Fibroblast of skin of left quadriceps (primary cell): ENCODE results near the gene MALAT1.

Experiments
- DNase-seq, 2 experiments: peaks; one replicate each; pipeline ENCODE4 v3.0.0-alpha.2; 2013; ENCODE audit warnings: low read depth in 2 of 2

The MALAT1 gene

DNA sequence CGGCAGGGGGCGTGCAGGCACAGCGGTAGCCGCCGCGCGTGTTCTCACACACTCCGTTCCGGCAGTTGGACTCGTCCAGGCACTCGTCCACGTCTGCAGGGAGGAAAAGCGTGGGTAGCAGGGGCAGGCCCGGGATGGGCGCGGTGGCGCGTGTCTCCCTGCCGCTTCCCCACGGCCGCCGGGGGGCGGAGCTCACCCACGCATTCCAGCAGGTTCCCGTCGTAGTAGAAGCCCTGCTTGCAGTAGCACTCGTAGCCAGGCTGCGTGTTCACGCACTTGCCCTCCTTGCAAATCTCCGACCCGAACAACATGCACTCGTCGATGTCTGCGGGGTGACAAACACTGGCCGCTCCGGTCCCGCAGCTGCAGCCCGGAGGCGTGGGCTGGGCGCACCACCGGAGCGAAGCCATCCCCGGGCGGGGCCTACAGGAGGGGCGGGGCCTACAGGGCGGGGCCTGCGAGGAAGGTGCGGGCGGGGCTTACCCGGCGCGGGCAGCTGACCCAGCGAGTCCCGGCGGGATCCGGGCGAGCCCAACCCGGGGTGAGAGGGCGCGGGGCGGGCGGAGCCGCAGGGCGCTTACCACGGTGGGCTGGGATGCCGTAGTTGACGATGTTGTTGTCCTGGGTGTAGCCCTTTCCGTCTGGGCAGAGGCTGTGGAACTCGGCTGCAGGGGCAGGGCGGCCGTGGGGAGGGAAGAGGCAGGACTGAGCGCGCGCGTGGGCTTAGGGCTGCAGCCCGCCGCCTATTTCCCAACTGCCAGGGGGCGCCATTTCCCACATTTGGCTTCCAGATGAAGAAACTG lies 41.6 kb downstream of the MALAT1 start:
- peak; percentile 64 to 69 for DNase-seq

DNA sequence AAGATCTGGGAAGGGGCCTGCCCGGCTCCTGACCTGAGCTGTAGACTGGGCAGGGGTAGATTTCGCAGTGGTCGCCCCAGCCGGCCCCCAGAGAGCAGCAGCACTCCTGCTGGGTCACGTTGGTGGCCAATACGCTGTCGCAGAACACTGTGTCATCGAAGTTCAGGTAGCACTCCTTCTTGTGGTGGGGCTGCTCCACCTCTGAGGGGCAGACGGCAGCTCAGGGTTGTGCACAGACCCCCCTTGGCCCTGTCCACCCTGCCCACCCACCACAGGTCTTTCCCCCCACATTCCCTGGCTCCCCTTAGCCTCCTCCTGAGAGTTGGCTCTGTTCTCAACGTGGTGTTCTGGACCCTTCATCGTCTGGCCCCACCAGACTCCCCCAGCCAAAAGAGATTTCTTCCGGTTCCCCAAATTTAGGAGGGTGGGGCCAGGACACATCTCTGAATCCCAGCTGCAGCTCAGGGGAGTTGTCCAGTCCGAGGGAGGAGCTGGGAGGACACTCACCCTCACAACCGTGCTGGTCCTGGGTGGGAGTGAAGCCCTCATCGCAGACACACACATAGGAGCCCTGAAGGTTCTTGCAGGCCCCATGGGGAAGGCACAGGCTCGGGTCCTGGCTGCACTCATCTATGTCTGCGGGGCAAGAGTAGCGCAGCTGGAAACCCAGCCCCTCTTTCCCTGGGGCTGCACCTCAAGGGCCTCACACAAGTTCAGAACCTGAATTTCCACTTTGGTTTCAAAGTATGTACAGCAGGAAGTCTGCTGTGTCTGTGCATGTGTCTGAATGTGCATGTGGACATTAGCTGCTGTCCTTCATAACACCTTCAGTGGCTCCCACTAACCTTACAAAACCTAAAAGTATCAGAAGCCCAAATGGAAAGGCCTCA lies 42.5 kb downstream of the MALAT1 start:
- DNase-seq: no peak

DNA sequence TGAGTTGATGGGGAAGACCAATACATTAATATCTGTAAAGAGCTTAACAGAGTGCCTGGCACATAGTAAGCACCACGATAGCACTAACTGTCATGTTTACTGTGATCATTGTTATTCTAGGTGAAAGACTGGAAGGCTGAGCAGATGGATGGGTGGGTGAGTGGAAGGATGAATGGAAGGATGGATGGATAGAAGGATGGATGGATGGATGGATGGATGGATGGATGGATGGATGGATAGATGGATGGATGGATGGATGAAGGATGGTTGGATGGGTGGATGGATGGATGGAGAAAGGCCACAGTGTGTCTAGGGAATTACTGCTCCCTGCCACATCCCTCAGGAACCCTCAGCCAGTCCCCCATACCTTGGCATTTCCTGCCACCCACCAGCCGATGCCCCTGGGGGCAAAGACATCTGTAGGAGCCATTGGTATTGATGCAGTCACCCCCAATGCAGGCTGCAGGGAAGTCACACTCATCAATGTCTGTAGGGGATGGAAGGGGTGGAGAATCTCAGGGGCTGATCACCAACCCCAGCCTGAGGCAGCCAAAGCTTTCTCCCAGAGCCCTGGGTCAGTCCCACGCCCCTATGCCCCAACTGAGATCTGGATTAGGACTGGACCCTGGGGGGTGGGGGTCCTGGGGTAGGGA lies 44.0 kb downstream of the MALAT1 start:
- no peak for DNase-seq

DNA sequence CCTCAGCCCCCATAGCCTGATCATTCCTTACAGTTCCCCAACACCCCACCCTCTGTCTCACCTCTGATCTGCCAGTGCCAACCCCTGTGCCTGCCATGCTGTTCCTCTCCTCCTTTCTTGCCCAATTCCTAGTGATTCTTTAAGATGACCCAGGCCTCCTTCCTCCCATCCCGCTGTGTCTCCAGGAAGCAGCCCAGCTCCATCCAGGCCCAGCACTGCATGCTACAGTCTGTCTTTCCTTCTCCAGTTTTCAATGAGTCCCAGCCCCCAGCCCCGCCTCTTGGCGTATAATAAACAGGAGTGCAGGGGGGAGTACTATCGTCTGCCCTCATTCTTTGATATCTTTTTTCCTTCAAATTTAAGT lies 47.0 kb downstream of the MALAT1 start:
- DNase-seq: no peak

DNA sequence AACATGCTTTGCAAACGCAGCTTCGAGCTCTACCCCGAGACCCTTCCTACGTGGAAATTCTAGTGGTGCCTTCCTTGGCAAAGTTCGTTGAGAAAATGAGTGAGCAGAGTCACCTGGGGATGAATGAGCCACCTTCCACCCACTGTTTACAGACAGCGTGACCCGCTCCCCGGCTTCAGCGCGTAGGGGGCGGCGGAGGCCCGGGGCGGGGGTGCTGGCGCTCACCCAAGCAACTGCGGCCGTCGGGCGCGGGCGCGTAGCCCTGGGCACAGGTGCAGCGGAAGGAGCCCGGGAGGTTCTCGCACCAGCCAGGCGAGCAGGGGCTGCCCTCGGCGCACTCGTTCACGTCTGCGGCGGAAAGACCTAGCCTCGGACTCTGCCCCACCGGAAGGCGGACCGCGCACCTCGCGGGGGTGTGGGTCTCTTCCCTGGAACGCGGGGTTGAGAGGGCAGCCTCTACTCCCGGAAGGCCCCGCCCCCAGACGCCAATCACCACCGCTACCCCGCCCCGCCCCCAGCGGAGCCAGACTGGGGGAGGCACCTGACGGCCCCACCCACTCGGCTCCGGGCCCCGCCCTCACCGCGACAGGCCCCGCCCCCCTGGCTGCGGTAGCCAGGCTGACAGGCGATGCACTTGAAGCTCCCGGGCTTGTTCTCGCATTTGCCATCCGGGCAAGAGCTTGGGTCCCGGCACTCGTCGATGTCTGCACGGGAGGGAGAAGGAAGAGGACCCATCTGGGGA lies 47.5 kb downstream of the MALAT1 start:
- DNase-seq: no peak

DNA sequence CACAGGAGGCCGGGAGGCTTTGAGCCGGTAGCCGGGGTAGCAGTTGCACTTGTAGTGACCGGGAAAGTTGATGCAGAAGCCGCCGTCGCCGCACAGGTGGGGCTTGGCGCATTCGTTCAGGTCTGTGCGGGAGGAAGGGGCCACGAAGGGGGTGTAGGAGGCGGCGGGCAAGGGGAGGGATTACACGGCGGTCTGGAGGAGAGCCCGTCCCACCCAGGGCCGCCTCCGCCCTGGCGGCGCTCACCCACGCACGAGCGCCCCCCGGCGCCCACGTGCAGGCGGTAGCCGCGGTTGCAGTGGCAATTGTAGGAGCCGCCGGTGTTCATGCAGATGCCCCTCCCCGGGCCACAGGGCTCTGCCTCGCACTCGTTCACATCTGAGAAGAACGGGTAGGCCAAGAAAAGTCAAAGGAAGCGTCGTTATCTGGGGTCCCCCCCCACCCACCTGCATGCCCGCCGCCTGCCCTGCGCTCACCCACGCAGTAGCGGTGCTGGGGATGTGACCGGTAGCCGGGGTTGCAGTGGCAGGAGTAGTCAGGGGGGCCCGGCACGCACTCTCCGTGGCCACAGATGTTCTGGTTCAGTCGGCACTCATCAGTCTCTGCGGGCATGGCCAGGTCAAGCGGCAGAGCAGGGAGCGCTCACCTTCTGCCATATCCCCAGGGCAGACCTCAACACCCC lies 48.7 kb downstream of the MALAT1 start:
- no peak for DNase-seq

DNA sequence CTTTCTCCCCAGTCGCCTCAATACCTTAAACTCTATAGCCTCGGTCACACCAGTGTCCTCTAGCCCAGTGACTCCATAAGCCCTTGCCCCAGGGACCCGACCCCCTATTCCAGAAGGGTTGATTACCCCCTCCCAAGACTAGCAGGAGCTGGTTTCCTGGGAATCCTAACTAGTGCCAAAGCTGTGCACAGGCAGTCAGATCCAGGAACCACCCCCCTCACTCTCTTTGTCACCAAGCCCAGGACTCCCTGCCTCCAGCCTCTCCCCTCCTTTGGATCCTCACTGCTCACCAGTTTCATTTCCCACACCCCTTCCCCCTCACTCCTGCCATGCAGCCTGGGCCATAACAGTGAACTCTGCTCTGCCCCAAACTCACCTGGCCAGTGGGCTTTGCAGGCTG lies 49.5 kb downstream of the MALAT1 start:
- no peak for DNase-seq

DNA sequence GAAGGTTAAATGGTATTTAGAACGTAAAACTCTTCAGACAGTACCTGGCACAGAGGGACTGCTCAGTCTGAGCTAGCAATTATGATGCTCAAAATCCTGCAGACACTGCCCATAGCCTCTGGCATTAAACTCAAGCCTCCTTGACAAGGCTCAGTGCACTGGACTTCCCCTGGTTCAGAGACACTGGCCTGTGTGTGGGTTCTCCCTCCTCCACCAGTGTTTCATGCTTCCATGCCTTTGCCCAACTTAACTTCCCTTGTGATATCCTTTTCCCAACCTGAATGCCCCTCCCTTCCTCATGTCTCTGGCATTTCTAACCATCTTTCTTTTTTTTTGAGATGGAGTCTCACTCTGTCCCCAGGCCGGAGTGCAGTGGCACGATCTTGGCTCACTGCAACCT lies 50.3 kb downstream of the MALAT1 start:
- DNase-seq: no peak

DNA sequence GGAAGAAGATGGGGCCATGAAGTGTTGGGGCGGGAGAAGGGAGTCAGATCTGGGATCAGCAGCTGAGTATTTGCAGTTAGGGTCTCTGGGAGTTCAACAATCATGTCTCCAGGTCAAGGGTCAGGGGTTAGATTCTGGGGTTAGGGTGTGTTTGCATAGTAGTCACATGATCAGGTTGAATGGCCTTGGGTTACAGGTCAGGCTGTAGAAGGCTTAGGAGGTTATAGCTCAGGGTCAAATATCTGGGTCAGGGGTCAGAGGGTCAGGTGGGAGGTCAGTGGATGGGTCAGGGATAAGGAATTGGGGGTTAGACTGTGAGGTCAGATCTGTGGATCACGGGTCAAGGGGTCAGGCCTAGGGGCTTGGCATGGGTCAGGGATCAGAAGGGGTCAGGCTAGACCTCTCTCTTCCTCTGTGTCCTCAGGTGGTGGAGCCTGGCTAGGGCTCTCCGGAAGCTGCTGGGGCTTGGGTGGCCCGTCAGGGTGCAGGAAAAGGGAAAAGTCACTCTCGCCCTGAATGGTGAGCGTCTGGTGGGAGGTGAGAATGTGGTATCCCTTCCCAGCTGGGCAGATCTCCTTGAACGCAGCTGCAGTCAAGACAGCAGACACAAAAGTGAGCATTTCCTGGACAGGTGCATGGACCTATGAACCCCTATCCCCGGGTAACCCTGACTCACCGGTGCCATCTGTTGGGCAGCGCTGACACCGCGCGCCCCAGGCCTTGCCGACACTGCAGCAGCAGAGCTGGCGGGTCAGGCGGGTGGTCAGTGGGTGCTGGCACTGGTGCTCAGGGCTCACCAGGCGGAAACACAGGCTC lies 52.9 kb downstream of the MALAT1 start:
- no peak for DNase-seq

DNA sequence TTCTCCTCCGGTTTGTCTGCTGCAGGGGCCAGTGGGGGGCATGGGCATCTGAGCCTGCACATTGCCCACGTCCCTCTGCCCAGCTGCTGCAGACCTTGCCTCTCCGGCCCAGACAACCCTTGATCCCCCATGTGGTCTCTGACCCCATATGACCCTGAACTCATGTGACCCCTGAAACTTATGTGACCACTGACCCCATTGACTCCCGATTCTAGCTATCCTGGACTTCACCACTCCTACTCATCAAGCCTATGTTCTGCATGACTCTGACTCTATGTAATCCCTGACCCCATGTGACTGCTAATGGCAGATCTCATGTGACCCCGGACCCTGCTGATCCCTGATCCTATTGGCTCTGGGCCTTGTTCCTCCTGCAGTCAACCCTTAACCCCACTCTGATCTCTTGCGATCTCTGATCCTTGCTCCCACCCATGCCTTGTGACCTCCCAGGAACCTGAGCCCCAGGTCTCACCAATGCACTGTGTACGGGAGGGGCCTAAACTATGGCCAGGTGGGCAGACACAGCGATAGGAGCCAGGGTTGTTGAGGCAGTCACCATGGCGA lies 53.6 kb downstream of the MALAT1 start:
- DNase-seq: no peak

DNA sequence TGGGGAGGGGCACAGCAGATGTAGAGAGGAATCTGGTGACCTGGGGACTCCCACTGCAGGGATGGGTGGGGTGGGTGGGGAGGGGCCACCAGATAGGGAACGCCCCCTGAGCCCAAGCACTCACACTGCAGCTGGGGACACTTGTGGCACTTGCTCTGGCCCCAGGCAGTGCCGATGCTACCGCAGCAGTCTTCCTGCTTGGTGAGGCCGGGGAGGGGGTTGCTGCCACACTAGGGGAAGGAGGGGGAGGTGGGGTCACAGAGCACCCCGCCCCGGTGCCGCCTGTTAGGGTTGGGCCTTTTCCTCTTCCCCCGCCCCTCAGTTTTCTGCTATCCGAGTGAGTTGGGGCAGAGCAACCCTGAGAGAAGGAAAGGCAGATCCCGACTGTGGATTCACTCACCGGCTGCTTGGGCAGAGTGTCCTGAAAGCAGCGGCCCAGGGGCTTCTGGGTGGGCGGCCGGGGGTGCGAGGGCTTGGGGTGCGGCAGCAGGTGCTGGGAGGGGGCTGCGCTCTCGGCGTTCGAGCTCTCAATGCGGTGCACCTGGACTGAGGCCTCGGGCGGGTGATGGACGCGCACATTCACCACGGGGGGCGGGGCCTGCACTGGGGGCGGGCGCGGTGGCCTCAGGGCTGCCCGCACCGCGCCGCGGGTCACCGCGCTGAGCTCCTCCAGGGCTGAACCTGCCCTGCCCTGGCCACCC lies 54.6 kb downstream of the MALAT1 start:
- no peak for DNase-seq

DNA sequence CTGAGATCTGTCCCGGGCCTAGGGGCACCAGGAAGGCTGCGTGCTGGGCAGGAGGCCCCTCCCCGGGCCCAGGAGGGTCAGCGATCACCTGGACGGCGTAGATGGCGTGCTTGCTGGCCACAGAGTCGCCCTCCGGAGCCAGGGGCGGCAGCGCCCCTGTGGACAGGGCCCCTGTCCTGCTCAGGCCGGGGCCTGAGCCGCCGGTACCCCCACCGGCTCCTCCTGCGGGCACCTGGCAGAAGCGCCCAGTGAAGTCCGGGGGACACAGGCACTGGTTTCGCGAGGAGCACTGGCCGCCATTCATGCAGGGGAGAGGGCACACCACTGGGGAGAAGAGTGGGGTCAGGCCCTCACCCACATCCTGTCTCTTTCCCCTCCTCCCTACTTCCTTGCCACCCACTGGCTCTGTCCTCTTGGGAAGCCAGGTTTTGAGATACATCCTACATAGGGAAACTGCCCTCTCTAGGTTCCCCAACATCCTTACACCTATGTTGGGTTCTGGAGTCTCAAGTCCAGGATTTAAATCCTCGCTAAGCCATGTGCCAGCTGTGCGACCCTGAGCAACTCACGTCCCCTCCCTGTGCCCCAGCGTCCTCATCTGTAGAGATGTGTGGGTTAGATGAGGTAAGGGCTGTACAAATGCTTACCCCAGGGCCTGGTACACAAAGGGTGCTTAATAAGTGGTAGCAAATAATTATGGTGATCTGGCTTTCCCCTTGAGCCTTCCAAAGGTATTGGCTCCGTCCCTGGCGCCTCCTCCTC lies 55.4 kb downstream of the MALAT1 start:
- no peak for DNase-seq

DNA sequence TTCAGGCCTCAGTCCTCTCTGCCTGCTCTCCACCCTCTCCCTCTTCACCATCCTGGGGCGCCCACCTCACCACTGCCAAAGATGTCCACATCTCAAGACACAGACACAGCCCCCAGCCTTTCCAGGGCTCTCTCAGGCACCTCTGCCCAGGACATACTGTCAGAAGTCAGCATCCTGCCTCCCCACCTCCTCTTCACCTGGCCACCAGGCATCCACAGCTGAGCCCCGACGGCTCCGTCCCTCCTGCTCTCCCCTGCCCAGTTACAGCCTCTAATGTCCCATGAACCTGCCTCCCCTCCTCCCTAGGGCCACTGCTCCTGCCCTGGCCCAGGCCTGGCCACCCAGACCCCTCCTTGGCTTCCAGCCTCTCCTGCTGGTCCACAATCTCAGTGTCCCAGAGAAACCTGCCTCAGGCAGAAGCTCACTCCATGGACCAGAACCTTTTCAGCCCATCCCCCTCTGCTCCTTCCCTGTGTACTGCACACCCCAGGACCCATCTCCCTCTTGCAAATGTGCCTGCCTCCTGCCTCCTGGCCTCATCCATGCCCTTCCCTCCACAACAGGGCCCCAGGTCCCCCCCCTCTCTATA lies 56.1 kb downstream of the MALAT1 start:
- DNase-seq: no peak

DNA sequence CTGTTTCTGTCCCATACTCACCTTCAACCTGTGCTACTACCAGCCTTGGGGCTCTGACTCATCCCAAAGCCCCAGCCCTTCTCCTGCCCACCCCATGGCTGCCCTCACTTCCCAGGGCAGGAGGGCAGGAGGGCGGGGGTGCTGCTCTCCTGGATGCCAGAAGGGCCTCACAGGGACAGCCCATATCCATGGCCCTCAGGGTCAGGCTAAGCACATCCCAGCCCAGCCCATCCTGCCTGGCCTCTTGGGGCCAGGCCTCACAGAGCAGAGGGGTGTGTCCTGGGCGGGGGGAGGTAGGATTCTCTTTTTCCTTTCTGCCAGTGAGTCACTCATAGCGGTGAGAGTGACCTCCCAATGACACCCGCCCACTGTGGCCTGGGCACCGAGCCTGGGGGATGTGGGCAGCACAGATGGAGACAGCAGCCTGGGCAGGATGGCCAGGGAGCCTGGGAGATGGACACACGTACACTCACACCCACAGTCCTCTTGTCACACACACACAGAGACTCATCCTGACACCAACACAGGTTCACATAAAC lies 56.9 kb downstream of the MALAT1 start:
- no peak for DNase-seq
